ENCODE measurements around the gene HNRNPC.

DNA sequence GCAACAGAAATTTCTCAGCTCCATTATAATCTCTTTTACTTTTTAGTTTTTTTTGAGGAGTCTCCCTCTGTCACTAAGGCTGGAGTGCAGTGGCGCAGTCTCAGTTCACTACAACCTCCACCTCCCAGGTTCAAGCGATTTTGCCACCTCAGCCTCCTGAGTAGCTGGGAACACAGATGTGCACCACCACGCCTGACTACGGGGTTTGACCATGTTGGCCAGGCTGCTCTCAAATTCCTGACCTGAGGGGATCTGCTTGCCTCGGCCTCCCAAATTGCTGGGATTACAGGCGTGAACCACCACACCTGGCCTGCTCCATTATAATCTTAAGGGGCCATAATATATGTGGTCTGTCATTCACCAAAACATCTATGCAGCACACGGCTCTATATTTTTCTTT lies 23.4 kb downstream of the HNRNPC start:
- no peak for TF ChIP-seq CTCF (IDR thresholded peaks at IDR 0.05; ENCODE audit: poor library complexity)
- no peak for TF ChIP-seq EZH2 (IDR thresholded peaks at IDR 0.05; ENCODE audit: borderline replicate concordance)
- no peak for TF ChIP-seq EZH2phosphoT487 (IDR thresholded peaks at IDR 0.05; ENCODE audit: low read depth, severe bottlenecking, unreplicated experiment)
